ENCODE data around the gene JAKMIP2. TPM values are rescaled to one million over a fixed set of nuclear protein-coding genes. Genes with fewer than 3 reads are reported as not detected.

JAKMIP2 gene
- total RNA-seq, 1 experiment from 2014 or later = 10.9 TPM

GRCh38 chr5:147693233-147693632 lies 89.3 kb downstream of the JAKMIP2 start (continued):
- no peak for TF ChIP-seq PRDM15 (CRISPR knock-in tag; IDR thresholded peaks at IDR 0.05)
- TF ChIP-seq FOXP1 (CRISPR knock-in tag; IDR thresholded peaks at IDR 0.05; ENCODE audit: borderline replicate concordance) = no peak
- TF ChIP-seq FOXK1 (CRISPR knock-in tag; IDR thresholded peaks at IDR 0.05) = no peak
- TF ChIP-seq OVOL2 (CRISPR knock-in tag; IDR thresholded peaks at IDR 0.05; ENCODE audit: borderline replicate concordance) = no peak
- TF ChIP-seq TEAD4 (CRISPR knock-in tag; IDR thresholded peaks at IDR 0.05) = no peak
- no peak for TF ChIP-seq GABPB1 (CRISPR knock-in tag; IDR thresholded peaks at IDR 0.05)
- no peak for TF ChIP-seq SMAD4 (CRISPR knock-in tag; IDR thresholded peaks at IDR 0.05)
- TF ChIP-seq MLX (CRISPR knock-in tag; IDR thresholded peaks at IDR 0.05) = no peak
- TF ChIP-seq IRF2 (CRISPR knock-in tag; IDR thresholded peaks at IDR 0.05; ENCODE audit: borderline replicate concordance, low read depth) = no peak
- TF ChIP-seq ZNF512 (CRISPR knock-in tag; IDR thresholded peaks at IDR 0.05; ENCODE audit: borderline replicate concordance) = no peak
- no peak for TF ChIP-seq HMGXB4 (CRISPR knock-in tag; IDR thresholded peaks at IDR 0.05)
- no peak for TF ChIP-seq HMGA2 (CRISPR knock-in tag; IDR thresholded peaks at IDR 0.05)

- Mint-ChIP-seq H3K27me3 (ENCODE audit: low read depth) (no peaks in the 10 kb centered on the region), H3K4me3 (no peak overlapping the region), H3K4me1 (peaks cover 13% of the 10 kb centered on the region), H3K9me3 (peaks cover 2% of the 10 kb centered on the region), H3K36me3 (peaks cover 2% of the 10 kb centered on the region; the same call in 1 of the 2 replicates), H3K27ac (no peak overlapping the region)
- DNase-seq (ENCODE audit: low spot score) = no peak
- CTCF ChIA-PET = interaction anchor here (1.0 to 3.0 kb wide), 8 partner anchors 11 to 456 kb away, joined by 3 to 21 read pairs (median 4); partner anchors contain the start of genes JAKMIP2 and STK32A
- ATAC-seq = no peak
- POLR2A ChIA-PET = no interaction called here
- TF ChIP-seq ZNF671 (CRISPR knock-in tag; IDR thresholded peaks at IDR 0.05) = no peak
- no peak for TF ChIP-seq TCF7 (CRISPR knock-in tag; IDR thresholded peaks at IDR 0.05; ENCODE audit: low read depth)
- TF ChIP-seq JAZF1 (CRISPR knock-in tag; IDR thresholded peaks at IDR 0.05) = no peak
- TF ChIP-seq ZNF512 (CRISPR knock-in tag; IDR thresholded peaks at IDR 0.05; ENCODE audit: borderline replicate concordance) = no peak
- TF ChIP-seq SP1 (CRISPR knock-in tag; conservative IDR thresholded peaks at IDR 0.05) = no peak
- TF ChIP-seq FOXJ3 (CRISPR knock-in tag; IDR thresholded peaks at IDR 0.05; ENCODE audit: borderline replicate concordance) = no peak
- TF ChIP-seq MAX (CRISPR knock-in tag; IDR thresholded peaks at IDR 0.05) = no peak
- no peak for TF ChIP-seq PRDM15 (CRISPR knock-in tag; IDR thresholded peaks at IDR 0.05)
- no peak for TF ChIP-seq NR3C1 (CRISPR knock-in tag; conservative IDR thresholded peaks at IDR 0.05; ENCODE audit: low read depth)
- TF ChIP-seq ZNF219 (CRISPR knock-in tag; IDR thresholded peaks at IDR 0.05; ENCODE audit: borderline replicate concordance) = no peak
Measured at GRCh38 chr5:147691130-147691529, 91.4 kb downstream of the JAKMIP2 start.
